RWPE2 (cell line): Measurements from ENCODE around the gene COA3.

Experiments
- ATAC-seq: fragments of 200-7000 bp; cut with Tn5 transposase; 3 replicates; pipeline ENCODE4 v1.9.1; 2021; ENCODE audit warnings: low read depth
- DNase-seq: peaks from one replicate; pipeline ENCODE4 v3.0.0-alpha.2; 2020; ENCODE audit warnings: low spot score
- H3K27ac ChIP-seq: fragments of 450-650 bp; 2 replicates; pipeline ENCODE4 v1.5.1; 2017; ENCODE audit warnings: mild to moderate bottlenecking; ENCODE audit not compliant: poor library complexity, severe bottlenecking
- H3K27me3 ChIP-seq: fragments of 250-450 bp; sonication (Bioruptor Pico); 2 replicates; pipeline ENCODE4 v1.5.1; 2021; ENCODE audit warnings: mild to moderate bottlenecking, moderate library complexity; ENCODE audit not compliant: insufficient read depth, poor library complexity, severe bottlenecking
- H3K36me3 ChIP-seq: fragments of 250-450 bp; sonication (Bioruptor Pico); 2 replicates; pipeline ENCODE4 v1.5.1; 2020; ENCODE audit warnings: low read depth, mild to moderate bottlenecking, moderate library complexity
- H3K4me1 ChIP-seq: fragments of 250-450 bp; sonication (Bioruptor Pico); 2 replicates; pipeline ENCODE4 v1.5.1; 2021; ENCODE audit warnings: mild to moderate bottlenecking, moderate library complexity; ENCODE audit not compliant: insufficient read depth, poor library complexity, severe bottlenecking
- H3K4me3 ChIP-seq: fragments of 250-450 bp; sonication (Bioruptor Pico); 2 replicates; pipeline ENCODE4 v1.5.1; 2021; ENCODE audit warnings: mild to moderate bottlenecking, moderate library complexity; ENCODE audit not compliant: severe bottlenecking
- H3K9me3 ChIP-seq: fragments of 250-450 bp; sonication (Bioruptor Pico); 2 replicates; pipeline ENCODE4 v1.5.1; 2021; ENCODE audit warnings: mild to moderate bottlenecking, moderate library complexity; ENCODE audit not compliant: severe bottlenecking
- CTCF ChIP-seq: fragments of 450-650 bp; IDR thresholded peaks from one replicate; pipeline ENCODE4 v1.5.1; 2017; ENCODE audit warnings: mild to moderate bottlenecking, moderate library complexity; ENCODE audit not compliant: poor library complexity, severe bottlenecking

Gene COA3

GRCh38 chr17:42845556-42845917 lies 47.0 kb upstream of the COA3 start:
- ATAC-seq (no peak), DNase-seq (no peak)
- Histone ChIP-seq H3K36me3 (peaks cover 43% of the 10 kb centered on the region), H3K4me3 (no peak overlapping the region), H3K27ac (no peak overlapping the region), H3K4me1 (no peaks in the 10 kb centered on the region), H3K9me3 (no peaks in the 10 kb centered on the region), H3K27me3 (no peaks in the 10 kb centered on the region)
- no peak for TF ChIP-seq CTCF

DNA sequence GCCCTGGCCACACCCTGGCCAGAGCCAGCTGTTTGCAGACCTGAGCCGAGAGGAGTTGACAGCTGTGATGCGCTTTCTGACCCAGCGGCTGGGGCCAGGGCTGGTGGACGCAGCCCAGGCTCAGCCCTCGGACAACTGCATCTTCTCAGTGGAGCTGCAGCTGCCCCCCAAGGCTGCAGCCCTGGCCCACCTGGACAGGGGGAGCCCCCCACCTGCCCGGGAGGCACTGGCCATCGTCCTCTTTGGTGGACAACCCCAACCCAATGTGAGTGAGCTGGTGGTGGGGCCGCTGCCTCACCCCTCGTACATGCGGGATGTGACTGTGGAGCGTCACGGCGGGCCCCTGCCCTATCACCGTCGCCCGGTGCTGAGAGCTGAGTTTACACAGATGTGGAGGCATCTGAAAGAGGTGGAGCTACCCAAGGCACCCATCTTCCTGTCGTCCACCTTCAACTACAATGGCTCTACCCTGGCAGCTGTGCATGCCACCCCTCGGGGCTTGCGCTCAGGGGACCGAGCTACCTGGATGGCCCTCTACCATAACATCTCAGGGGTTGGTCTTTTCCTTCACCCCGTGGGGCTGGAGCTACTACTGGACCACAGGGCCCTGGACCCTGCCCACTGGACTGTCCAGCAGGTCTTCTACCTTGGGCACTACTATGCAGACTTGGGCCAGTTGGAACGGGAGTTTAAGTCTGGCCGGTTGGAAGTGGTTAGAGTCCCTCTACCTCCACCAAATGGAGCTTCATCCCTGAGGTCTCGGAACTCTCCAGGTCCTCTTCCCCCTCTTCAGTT lies 46.5 kb upstream of the COA3 start:
- Histone ChIP-seq H3K36me3 (peaks cover 48% of the 10 kb centered on the region), H3K27ac (no peak overlapping the region), H3K9me3 (no peaks in the 10 kb centered on the region), H3K4me1 (no peaks in the 10 kb centered on the region), H3K4me3 (no peak overlapping the region), H3K27me3 (no peaks in the 10 kb centered on the region)
- no peak for ATAC-seq
- no peak for TF ChIP-seq CTCF
- DNase-seq = no peak

DNA sequence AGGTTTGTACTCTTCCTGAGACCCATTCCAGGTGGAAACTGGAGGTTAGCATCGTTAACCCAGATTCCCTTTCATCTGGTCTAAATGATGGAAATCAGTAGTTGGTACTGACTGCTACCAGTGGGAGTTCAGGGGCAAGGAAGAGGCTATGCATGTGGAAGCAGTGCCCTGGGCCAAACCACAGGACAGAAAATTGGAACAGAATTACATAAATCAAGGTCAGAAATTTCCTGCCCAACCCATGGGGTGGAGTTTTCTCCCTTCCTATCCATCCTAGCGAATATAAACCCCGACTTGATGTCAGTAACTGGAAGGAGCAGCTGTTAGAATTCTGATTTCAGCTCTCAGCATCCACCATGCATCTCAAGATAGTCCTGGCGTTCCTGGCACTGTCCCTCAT lies 45.8 kb upstream of the COA3 start, which contains the start of gene AOC2:
TSS of gene AOC2 (plus strand) at position 310 of the 400 bp plus-strand sequence. CDS start at position 357, 47 bp downstream.
- no peak for TF ChIP-seq CTCF
- no peaks in the 10 kb centered on the region for H3K4me1 ChIP-seq
- peaks cover 54% of the 10 kb centered on the region for H3K36me3 ChIP-seq
- H3K27ac ChIP-seq = no peak within 1 kb of the TSS
- no peaks in the 10 kb centered on the region for H3K27me3 ChIP-seq
- no peak within 1 kb of the TSS for H3K4me3 ChIP-seq
- DNase-seq (no peak), ATAC-seq (no peak)
- no peaks in the 10 kb centered on the region for H3K9me3 ChIP-seq

DNA sequence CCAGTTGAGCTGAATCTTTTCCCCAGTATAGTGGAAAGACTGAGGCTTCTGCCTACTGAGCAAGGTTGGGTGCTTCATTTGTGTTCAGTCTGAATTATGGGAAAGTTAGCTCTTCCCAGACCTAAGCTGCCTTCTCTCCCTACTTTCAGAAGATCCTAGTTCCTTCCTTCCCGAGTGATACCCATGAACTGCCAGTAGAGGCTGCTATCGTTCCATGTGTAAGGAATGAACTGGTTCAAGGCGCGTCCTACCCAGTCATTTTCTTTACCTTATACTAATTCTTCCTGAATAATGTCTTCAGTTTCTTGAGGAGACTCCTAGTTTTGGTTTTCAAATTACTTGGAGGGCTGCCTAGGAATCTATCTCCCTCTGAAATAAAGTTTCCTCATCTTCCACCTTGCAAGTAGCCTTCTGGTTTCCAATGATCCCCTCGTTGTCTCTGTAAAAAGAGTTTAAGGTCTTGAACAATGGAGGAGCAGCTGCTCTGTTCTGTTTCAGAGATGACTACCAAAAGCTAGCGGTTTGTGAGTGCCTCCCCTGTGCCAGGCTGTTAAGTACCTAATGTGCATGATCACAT lies 44.9 kb upstream of the COA3 start:
- H3K4me1 ChIP-seq = no peaks in the 10 kb centered on the region
- ATAC-seq = peak; percentile 57; the same call in 2 of the 3 replicates

More for the DNA sequence above, 44.9 kb upstream of the COA3 start:
- DNase-seq = no peak
- H3K36me3 ChIP-seq = peaks cover 62% of the 10 kb centered on the region
- no peak overlapping the region for H3K27ac ChIP-seq
- no peaks in the 10 kb centered on the region for H3K27me3 ChIP-seq
- TF ChIP-seq CTCF = peak; percentile 85
- no peak overlapping the region for H3K4me3 ChIP-seq
- no peaks in the 10 kb centered on the region for H3K9me3 ChIP-seq
